ENCODE measurements around the gene COA7.

COA7 gene

DNA sequence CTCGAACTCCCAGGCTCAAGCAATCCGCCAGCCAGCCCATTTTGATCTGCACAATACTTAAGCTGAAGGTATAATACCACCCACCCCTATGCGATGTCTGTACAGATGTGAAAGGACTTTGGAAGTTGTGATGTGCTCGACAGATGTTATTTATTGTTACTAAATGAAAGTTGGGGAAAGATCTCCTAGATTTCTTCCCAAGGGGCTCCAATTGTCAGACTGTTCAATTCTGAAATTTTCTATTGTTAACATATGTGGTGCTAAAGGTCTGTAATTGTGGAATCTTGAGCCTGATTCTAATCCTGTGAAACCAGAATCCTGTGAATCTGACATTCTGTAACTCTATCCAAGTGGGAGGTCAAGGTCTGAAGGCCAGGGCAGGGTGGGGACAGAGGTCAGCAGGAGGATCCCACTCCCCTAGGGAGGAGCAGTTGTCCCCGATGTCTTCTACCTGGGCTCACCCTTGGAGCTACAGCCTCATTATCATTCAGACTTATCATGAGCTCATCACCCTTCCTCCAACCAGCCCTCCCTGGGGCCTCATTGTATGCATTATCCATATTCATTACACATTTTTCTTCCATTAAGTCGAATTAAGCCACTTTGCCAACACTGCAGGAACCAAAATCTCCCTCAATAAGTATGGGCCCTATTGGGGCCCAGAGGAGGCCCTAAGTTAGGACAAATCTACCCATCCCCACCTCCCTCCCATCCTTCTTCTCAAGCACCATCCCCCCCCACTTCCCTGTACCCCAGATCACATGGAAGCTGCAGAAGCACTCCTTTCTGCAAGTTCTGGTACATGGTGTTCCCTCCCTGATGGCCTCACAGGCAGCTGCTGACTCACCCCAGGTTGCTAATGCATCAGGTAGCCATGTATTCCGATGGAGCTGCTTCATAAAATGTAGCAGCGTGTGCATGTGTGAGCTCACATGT is 32.9 kb downstream of the COA7 start:
- Histone ChIP-seq H3K27ac (ENCODE audit: low read length) (no peak overlapping the region), H3K4me3 (ENCODE audit: low read depth in 1 of 2, low read length in 2 of 2) (no peak overlapping the region), H3K27me3 (ENCODE audit: low read depth, low read length) (no peaks in the 10 kb centered on the region), H3K36me3 (ENCODE audit: control insufficient read depth in 1 of 2, insufficient read depth in 2 of 2, low read length in 2 of 2) (no peaks in the 10 kb centered on the region), H3K9me3 (ENCODE audit: control insufficient read depth in 1 of 2, low read length in 2 of 2) (no peaks in the 10 kb centered on the region), H3K4me1 (ENCODE audit: control insufficient read depth in 1 of 2, insufficient read depth in 2 of 2, low read length in 2 of 2) (no peaks in the 10 kb centered on the region)

GRCh38 chr1:52663716-52664115 is 34.4 kb downstream of the COA7 start:
- Histone ChIP-seq H3K4me1 (ENCODE audit: control insufficient read depth in 1 of 2, insufficient read depth in 2 of 2, low read length in 2 of 2) (no peaks in the 10 kb centered on the region), H3K27ac (ENCODE audit: low read length) (no peak overlapping the region), H3K27me3 (ENCODE audit: low read depth, low read length) (no peaks in the 10 kb centered on the region), H3K36me3 (ENCODE audit: control insufficient read depth in 1 of 2, insufficient read depth in 2 of 2, low read length in 2 of 2) (no peaks in the 10 kb centered on the region), H3K4me3 (ENCODE audit: low read depth in 1 of 2, low read length in 2 of 2) (no peak overlapping the region), H3K9me3 (ENCODE audit: control insufficient read depth in 1 of 2, low read length in 2 of 2) (no peaks in the 10 kb centered on the region)

DNA sequence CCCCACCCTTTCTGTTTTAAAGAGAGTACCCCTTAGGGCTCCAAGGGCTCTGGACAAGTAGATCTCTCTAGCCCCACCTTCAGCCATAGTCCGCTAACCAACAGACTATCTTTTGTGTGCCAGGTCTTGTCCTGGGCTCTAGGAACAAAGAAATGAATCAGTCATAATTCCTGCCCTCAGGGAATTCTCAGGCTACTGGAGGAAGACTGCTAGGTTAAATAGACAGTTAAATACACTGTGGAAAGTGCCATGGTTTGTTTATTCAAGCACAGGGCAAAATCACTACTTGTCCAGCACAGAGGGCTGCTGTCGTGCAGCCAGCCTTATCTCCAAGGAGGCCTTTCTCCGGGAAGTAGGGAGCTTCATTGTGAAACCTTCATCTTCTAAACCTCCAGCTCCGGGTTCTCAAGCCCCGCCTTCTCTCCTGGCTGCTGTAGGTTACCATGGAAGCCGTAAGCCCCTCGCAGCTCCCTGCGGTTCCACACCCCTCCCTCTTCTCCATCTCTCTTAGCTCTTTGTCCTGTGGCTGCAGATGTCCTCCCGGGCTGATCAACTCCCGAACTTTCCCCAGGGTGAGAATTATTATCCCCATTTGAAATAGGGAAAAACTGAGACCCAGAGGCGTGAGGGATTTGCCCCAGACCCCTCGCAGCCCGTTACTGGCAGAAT is 35.4 kb downstream of the COA7 start:
- Histone ChIP-seq H3K27me3 (ENCODE audit: low read depth, low read length) (no peaks in the 10 kb centered on the region), H3K36me3 (ENCODE audit: control insufficient read depth in 1 of 2, insufficient read depth in 2 of 2, low read length in 2 of 2) (no peaks in the 10 kb centered on the region), H3K4me1 (ENCODE audit: control insufficient read depth in 1 of 2, insufficient read depth in 2 of 2, low read length in 2 of 2) (no peaks in the 10 kb centered on the region), H3K27ac (ENCODE audit: low read length) (no peak overlapping the region), H3K4me3 (ENCODE audit: low read depth in 1 of 2, low read length in 2 of 2) (no peak overlapping the region), H3K9me3 (ENCODE audit: control insufficient read depth in 1 of 2, low read length in 2 of 2) (no peaks in the 10 kb centered on the region)

DNA sequence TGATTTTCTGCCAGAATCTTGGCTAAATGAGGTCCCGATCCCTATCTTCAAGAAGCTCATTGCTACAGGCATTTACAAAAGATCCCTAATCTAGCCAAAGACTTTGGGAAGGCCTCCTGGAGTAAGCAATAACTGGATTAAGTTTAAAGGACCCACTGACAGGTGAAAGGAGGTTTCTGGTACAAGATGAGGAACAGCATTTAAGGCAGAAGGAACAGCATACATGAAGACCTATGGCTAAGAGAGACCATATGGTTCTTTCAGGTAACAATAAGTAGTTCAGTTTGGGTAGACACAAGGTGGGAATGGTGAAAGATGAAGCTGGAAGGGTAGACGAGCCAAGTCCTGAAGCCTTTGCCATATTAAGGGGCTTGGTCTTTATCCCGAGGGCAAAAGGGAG is 37.3 kb downstream of the COA7 start:
- no peaks in the 10 kb centered on the region for H3K36me3 ChIP-seq (ENCODE audit: control insufficient read depth in 1 of 2, insufficient read depth in 2 of 2, low read length in 2 of 2)
- no peaks in the 10 kb centered on the region for H3K27me3 ChIP-seq (ENCODE audit: low read depth, low read length)
- H3K9me3 ChIP-seq (ENCODE audit: control insufficient read depth in 1 of 2, low read length in 2 of 2), result no peaks in the 10 kb centered on the region
- no peaks in the 10 kb centered on the region for H3K4me1 ChIP-seq (ENCODE audit: control insufficient read depth in 1 of 2, insufficient read depth in 2 of 2, low read length in 2 of 2)
- no peak overlapping the region for H3K4me3 ChIP-seq (ENCODE audit: low read depth in 1 of 2, low read length in 2 of 2)
- no peak overlapping the region for H3K27ac ChIP-seq (ENCODE audit: low read length)

DNA sequence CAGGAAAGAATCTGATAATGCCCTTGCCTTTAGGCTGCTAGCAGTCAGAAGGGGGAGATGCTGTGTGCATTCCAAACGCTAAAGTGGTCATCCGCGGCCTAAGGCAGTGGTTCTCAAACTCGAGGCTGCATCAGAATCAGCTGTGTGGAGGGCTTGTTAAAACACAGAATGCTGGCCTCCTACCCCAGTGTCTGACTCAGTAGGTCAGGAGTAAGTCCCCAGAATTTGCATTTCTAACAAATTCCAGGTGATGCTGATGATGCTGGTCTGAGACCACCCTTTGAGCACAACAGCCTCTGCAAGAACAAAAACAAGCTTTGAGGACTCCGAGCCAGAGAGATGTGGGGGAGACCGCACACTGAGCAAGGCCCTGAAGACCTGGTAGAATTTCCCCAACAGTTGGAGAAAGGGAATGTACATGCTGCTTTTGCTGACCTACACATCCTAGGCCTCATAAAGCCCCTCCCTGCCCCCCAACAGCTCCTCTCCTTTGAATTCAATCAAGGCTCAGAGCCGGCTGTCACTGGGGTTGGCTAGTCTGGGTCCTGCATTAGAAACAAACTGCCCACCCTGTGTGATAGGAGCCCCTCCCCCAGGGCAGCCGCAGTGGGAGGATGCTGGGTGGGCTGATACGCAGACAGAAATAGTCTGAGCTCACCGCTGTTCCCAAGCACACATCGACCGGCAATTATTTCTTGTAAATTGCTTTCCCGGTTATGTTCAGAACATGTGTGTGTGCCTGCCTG is 38.1 kb downstream of the COA7 start:
- Histone ChIP-seq H3K27ac (ENCODE audit: low read length) (no peak overlapping the region), H3K27me3 (ENCODE audit: low read depth, low read length) (no peaks in the 10 kb centered on the region), H3K9me3 (ENCODE audit: control insufficient read depth in 1 of 2, low read length in 2 of 2) (no peaks in the 10 kb centered on the region), H3K36me3 (ENCODE audit: control insufficient read depth in 1 of 2, insufficient read depth in 2 of 2, low read length in 2 of 2) (no peaks in the 10 kb centered on the region), H3K4me1 (ENCODE audit: control insufficient read depth in 1 of 2, insufficient read depth in 2 of 2, low read length in 2 of 2) (no peaks in the 10 kb centered on the region), H3K4me3 (ENCODE audit: low read depth in 1 of 2, low read length in 2 of 2) (no peak overlapping the region)

- Histone ChIP-seq H3K4me1 (ENCODE audit: control insufficient read depth in 1 of 2, insufficient read depth in 2 of 2, low read length in 2 of 2) (no peaks in the 10 kb centered on the region), H3K36me3 (ENCODE audit: control insufficient read depth in 1 of 2, insufficient read depth in 2 of 2, low read length in 2 of 2) (no peaks in the 10 kb centered on the region), H3K9me3 (ENCODE audit: control insufficient read depth in 1 of 2, low read length in 2 of 2) (no peaks in the 10 kb centered on the region), H3K27me3 (ENCODE audit: low read depth, low read length) (no peaks in the 10 kb centered on the region), H3K27ac (ENCODE audit: low read length) (no peak overlapping the region), H3K4me3 (ENCODE audit: low read depth in 1 of 2, low read length in 2 of 2) (no peak overlapping the region)
Measured at GRCh38 chr1:52659356-52659755, 38.8 kb downstream of the COA7 start.

DNA sequence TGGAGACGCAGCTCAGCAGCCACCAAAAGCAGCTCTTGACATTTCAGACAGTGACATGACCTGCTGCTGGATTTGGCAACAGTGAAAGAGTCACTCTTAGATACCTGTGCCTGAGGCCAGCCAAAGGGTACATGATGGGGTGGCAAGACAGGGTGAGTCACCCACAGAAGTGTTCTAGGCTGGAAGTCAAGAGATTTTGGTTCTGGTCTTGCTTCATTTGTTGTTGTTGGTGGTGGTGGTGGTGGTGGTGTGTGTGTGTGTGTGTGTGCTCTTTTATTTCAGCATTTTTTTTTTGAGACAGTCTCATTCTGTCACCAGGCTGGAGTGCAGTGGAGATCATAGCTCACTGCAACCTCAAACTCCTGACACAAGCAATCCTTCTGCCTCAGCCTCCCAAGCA is 39.4 kb downstream of the COA7 start:
- H3K4me1 ChIP-seq (ENCODE audit: control insufficient read depth in 1 of 2, insufficient read depth in 2 of 2, low read length in 2 of 2), result no peaks in the 10 kb centered on the region
- no peaks in the 10 kb centered on the region for H3K36me3 ChIP-seq (ENCODE audit: control insufficient read depth in 1 of 2, insufficient read depth in 2 of 2, low read length in 2 of 2)
- no peak overlapping the region for H3K27ac ChIP-seq (ENCODE audit: low read length)
- H3K4me3 ChIP-seq (ENCODE audit: low read depth in 1 of 2, low read length in 2 of 2), result no peak overlapping the region
- no peaks in the 10 kb centered on the region for H3K27me3 ChIP-seq (ENCODE audit: low read depth, low read length)
- no peaks in the 10 kb centered on the region for H3K9me3 ChIP-seq (ENCODE audit: control insufficient read depth in 1 of 2, low read length in 2 of 2)

- H3K4me1 ChIP-seq (ENCODE audit: control insufficient read depth in 1 of 2, insufficient read depth in 2 of 2, low read length in 2 of 2), result no peaks in the 10 kb centered on the region
- H3K36me3 ChIP-seq (ENCODE audit: control insufficient read depth in 1 of 2, insufficient read depth in 2 of 2, low read length in 2 of 2), result no peaks in the 10 kb centered on the region
- H3K4me3 ChIP-seq (ENCODE audit: low read depth in 1 of 2, low read length in 2 of 2), result no peak overlapping the region
- H3K27me3 ChIP-seq (ENCODE audit: low read depth, low read length), result no peaks in the 10 kb centered on the region
- no peaks in the 10 kb centered on the region for H3K9me3 ChIP-seq (ENCODE audit: control insufficient read depth in 1 of 2, low read length in 2 of 2)
- no peak overlapping the region for H3K27ac ChIP-seq (ENCODE audit: low read length)
Measured at GRCh38 chr1:52657702-52658101, 40.4 kb downstream of the COA7 start.

- Histone ChIP-seq H3K4me3 (ENCODE audit: low read depth in 1 of 2, low read length in 2 of 2) (no peak overlapping the region), H3K36me3 (ENCODE audit: control insufficient read depth in 1 of 2, insufficient read depth in 2 of 2, low read length in 2 of 2) (no peaks in the 10 kb centered on the region), H3K4me1 (ENCODE audit: control insufficient read depth in 1 of 2, insufficient read depth in 2 of 2, low read length in 2 of 2) (no peaks in the 10 kb centered on the region), H3K27me3 (ENCODE audit: low read depth, low read length) (no peaks in the 10 kb centered on the region), H3K9me3 (ENCODE audit: control insufficient read depth in 1 of 2, low read length in 2 of 2) (no peaks in the 10 kb centered on the region), H3K27ac (ENCODE audit: low read length) (no peak overlapping the region)
Measured at GRCh38 chr1:52654063-52654462, 44.1 kb downstream of the COA7 start.

DNA sequence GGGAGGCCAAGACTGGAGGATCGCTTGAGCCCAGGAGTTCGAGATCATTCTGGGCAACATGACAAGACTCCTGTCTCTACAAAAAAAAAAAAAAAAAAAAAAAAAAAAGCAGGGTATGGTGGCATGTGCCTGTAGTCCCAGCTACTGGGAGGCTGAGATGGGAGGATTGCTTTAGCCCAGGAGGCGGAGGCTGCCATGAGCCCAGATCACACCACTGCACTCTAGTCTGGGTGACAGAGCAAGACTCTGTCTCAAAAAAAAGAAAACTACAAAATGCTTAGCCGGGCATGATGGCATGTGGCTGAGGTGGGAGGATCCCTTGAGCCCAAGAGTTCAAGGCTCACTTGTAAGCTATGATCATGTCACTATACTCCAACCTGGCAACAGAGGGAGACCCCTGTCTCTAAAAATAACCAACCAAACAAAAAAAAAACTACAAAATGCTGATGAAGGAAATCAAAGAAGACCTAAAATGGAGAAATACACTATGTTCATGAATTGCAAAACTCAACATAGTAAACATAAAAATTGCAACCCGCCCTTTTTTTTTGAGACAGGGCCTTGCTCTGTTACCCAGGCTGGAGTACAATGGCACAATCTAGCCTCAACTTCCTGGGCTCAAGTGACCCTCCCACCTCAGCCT is 44.8 kb downstream of the COA7 start:
- no peaks in the 10 kb centered on the region for H3K9me3 ChIP-seq (ENCODE audit: control insufficient read depth in 1 of 2, low read length in 2 of 2)
- no peak overlapping the region for H3K27ac ChIP-seq (ENCODE audit: low read length)
- H3K4me3 ChIP-seq (ENCODE audit: low read depth in 1 of 2, low read length in 2 of 2), result no peak overlapping the region
- H3K4me1 ChIP-seq (ENCODE audit: control insufficient read depth in 1 of 2, insufficient read depth in 2 of 2, low read length in 2 of 2), result no peaks in the 10 kb centered on the region
- H3K36me3 ChIP-seq (ENCODE audit: control insufficient read depth in 1 of 2, insufficient read depth in 2 of 2, low read length in 2 of 2), result no peaks in the 10 kb centered on the region
- no peaks in the 10 kb centered on the region for H3K27me3 ChIP-seq (ENCODE audit: low read depth, low read length)

DNA sequence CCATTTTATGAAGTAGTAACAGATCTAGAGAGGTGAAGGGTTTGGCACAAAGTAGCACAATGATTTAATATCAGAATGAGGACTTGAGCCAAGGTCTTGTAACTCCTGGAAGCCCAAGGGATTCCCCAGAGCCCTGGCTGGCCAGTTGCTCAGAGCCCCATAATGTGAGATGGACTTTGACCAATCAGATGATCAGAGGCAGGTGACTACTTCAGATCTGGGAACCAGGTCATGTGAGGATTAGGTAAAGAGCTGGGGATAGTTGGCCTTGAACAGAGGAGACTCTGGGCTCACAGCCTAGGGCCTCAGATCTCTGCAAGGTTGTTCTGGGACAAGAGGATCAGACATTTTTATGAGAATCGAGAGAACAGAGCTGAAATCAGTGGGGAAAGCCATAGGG is 46.2 kb downstream of the COA7 start:
- no peak overlapping the region for H3K27ac ChIP-seq (ENCODE audit: low read length)
- H3K9me3 ChIP-seq (ENCODE audit: control insufficient read depth in 1 of 2, low read length in 2 of 2), result no peaks in the 10 kb centered on the region
- no peaks in the 10 kb centered on the region for H3K36me3 ChIP-seq (ENCODE audit: control insufficient read depth in 1 of 2, insufficient read depth in 2 of 2, low read length in 2 of 2)
- H3K27me3 ChIP-seq (ENCODE audit: low read depth, low read length), result no peaks in the 10 kb centered on the region
- no peaks in the 10 kb centered on the region for H3K4me1 ChIP-seq (ENCODE audit: control insufficient read depth in 1 of 2, insufficient read depth in 2 of 2, low read length in 2 of 2)
- no peak overlapping the region for H3K4me3 ChIP-seq (ENCODE audit: low read depth in 1 of 2, low read length in 2 of 2)
